Measurements from ENCODE around the gene RELL2.

DNA sequence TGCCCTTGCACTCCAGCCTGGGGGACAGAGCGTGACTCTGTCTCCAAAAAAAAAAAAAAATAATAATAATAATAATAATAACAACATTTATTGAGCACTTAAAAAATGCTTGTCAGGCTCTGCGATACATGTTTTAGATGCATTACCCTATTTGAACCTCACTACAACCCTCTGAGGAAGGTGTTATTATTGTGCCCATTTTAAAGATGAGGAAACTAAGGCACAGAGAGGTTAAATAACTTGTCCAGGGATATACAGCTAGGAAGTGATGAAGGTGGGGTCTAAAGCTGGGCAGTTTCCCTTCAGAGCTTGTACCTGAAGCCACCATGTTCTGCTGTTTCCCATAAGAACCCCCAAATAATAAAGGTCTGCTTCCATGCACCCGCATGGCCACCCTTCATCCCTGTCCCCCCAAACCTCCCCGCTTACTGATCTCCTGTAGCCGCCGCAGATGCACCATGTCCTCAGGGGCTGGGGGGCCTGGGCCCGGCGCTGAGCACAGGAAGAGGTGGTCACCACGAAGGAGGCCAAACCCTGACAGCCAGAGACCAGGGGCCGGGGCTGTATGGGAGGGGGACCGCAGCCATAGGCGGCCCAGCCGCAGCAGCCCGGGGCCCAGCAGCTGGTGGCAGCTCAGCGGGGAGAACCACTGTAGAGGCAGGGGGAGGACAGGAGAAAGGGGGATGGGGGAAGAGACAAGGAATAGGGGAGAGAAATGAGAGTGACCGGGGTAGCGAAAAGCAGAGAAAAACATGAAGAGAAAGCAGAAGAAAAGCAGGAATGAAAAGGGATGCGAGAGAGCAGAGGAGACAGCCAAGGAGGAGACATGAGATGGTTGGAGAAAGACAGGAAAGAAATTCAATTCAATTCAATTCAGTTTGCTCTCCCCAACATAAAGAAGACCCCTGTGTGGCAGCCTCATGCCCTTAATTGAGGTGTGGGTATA is 29.5 kb downstream of the RELL2 start:
- TF ChIP-seq ZNF391 (tag by site-specific recombination; IDR thresholded peaks at IDR 0.05; ENCODE audit: borderline replicate concordance, low read depth): no peak
- TF ChIP-seq ZNF549 (tag by site-specific recombination; IDR thresholded peaks at IDR 0.05): no peak
- TF ChIP-seq BCL11B (tag by site-specific recombination; IDR thresholded peaks at IDR 0.05; ENCODE audit: low read depth): no peak
- TF ChIP-seq, protein P1, sequence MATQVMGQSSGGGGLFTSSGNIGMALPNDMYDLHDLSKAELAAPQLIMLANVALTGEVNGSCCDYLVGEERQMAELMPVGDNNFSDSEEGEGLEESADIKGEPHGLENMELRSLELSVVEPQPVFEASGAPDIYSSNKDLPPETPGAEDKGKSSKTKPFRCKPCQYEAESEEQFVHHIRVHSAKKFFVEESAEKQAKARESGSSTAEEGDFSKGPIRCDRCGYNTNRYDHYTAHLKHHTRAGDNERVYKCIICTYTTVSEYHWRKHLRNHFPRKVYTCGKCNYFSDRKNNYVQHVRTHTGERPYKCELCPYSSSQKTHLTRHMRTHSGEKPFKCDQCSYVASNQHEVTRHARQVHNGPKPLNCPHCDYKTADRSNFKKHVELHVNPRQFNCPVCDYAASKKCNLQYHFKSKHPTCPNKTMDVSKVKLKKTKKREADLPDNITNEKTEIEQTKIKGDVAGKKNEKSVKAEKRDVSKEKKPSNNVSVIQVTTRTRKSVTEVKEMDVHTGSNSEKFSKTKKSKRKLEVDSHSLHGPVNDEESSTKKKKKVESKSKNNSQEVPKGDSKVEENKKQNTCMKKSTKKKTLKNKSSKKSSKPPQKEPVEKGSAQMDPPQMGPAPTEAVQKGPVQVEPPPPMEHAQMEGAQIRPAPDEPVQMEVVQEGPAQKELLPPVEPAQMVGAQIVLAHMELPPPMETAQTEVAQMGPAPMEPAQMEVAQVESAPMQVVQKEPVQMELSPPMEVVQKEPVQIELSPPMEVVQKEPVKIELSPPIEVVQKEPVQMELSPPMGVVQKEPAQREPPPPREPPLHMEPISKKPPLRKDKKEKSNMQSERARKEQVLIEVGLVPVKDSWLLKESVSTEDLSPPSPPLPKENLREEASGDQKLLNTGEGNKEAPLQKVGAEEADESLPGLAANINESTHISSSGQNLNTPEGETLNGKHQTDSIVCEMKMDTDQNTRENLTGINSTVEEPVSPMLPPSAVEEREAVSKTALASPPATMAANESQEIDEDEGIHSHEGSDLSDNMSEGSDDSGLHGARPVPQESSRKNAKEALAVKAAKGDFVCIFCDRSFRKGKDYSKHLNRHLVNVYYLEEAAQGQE (tag by site-specific recombination; IDR thresholded peaks at IDR 0.05): no peak
- TF ChIP-seq, protein P2, sequence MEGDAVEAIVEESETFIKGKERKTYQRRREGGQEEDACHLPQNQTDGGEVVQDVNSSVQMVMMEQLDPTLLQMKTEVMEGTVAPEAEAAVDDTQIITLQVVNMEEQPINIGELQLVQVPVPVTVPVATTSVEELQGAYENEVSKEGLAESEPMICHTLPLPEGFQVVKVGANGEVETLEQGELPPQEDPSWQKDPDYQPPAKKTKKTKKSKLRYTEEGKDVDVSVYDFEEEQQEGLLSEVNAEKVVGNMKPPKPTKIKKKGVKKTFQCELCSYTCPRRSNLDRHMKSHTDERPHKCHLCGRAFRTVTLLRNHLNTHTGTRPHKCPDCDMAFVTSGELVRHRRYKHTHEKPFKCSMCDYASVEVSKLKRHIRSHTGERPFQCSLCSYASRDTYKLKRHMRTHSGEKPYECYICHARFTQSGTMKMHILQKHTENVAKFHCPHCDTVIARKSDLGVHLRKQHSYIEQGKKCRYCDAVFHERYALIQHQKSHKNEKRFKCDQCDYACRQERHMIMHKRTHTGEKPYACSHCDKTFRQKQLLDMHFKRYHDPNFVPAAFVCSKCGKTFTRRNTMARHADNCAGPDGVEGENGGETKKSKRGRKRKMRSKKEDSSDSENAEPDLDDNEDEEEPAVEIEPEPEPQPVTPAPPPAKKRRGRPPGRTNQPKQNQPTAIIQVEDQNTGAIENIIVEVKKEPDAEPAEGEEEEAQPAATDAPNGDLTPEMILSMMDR (tag by site-specific recombination; IDR thresholded peaks at IDR 0.05): no peak
- TF ChIP-seq ZNF23 (tag by site-specific recombination; IDR thresholded peaks at IDR 0.05; ENCODE audit: borderline replicate concordance): no peak

All from HEK293 (cell line).